NCI-H2081 (cell line): ENCODE data around the gene ACKR2.
"Not testable (repeated sequence)": the region's sequence is repeated elsewhere in the genome, so short reads cannot be mapped to it uniquely, and the experiment has no call there.

ENCODE experiments used
- DNase-seq, 2 experiments: peaks; one replicate each; lab custom pipeline; 2025; lab: John Stamatoyannopoulos, UW

Gene ACKR2

GRCh38 chr3:42801784-42802183, 7.5 kb upstream of the ACKR2 start:
- no peak for DNase-seq

- peak in 1 of 2 experiments; percentile 43 for DNase-seq
These were observed 6.3 kb upstream of the ACKR2 start for GRCh38 chr3:42802876-42803413.

- peak in 1 of 2 experiments; percentile 43 for DNase-seq
These were observed 5.7 kb upstream of the ACKR2 start for GRCh38 chr3:42803414-42804105.

GRCh38 chr3:42804106-42804830, 5.0 kb upstream of the ACKR2 start, which contains the start of gene HIGD1A:
TSS of gene HIGD1A (minus strand) at chr3:42804490. CDS start at chr3:42794253, 10,237 bp downstream.
- DNase-seq = peak; percentile 95 to 98

- no peak for DNase-seq
These were observed 4.5 kb upstream of the ACKR2 start for GRCh38 chr3:42804831-42805132.

GRCh38 chr3:42805141-42805821, 4.0 kb upstream of the ACKR2 start:
- DNase-seq = no peak

GRCh38 chr3:42807929-42808328, 1.3 kb upstream of the ACKR2 start:
- DNase-seq = no peak

- not testable (repeated sequence) for DNase-seq
These were observed 1.5 kb downstream of the ACKR2 start for GRCh38 chr3:42810706-42811105.

GRCh38 chr3:42811118-42811883, 2.1 kb downstream of the ACKR2 start:
- DNase-seq = not testable (repeated sequence)

- DNase-seq = no peak
These were observed 5.0 kb downstream of the ACKR2 start for GRCh38 chr3:42814246-42814645.

GRCh38 chr3:42814914-42815507, 5.8 kb downstream of the ACKR2 start:
- DNase-seq = peak in 1 of 2 experiments; percentile 65

GRCh38 chr3:42815826-42816225, 6.6 kb downstream of the ACKR2 start:
- DNase-seq = no peak

- DNase-seq = peak; percentile 89 to 94
These were observed 10.2 kb downstream of the ACKR2 start for GRCh38 chr3:42819351-42819965.

- no peak for DNase-seq
These were observed 11.5 kb downstream of the ACKR2 start for GRCh38 chr3:42820746-42821051.

GRCh38 chr3:42822828-42823227, 13.6 kb downstream of the ACKR2 start:
- DNase-seq = no peak

- no peak for DNase-seq
These were observed 14.1 kb downstream of the ACKR2 start for GRCh38 chr3:42823351-42823750.

GRCh38 chr3:42826141-42826540, 16.9 kb downstream of the ACKR2 start:
- DNase-seq = no peak

GRCh38 chr3:42827023-42827422, 17.8 kb downstream of the ACKR2 start:
- DNase-seq = no peak

GRCh38 chr3:42827654-42828053, 18.4 kb downstream of the ACKR2 start:
- no peak for DNase-seq

- DNase-seq = no peak
These were observed 19.9 kb downstream of the ACKR2 start for GRCh38 chr3:42829083-42829627.
